Measurements from ENCODE around the gene ZNF648.
"Not testable (repeated sequence)": the region's sequence is repeated elsewhere in the genome, so short reads cannot be mapped to it uniquely, and the experiment has no call there.

ZNF648 gene

GRCh38 chr1:182069028-182069466 is 7.5 kb upstream of the ZNF648 start:
- DNase-seq (ENCODE audit: low spot score), result peak; percentile 20

GRCh38 chr1:182066934-182067333 is 5.4 kb upstream of the ZNF648 start:
- DNase-seq (ENCODE audit: low spot score), result no peak

- no peak for DNase-seq (ENCODE audit: low spot score)
These were observed 3.8 kb upstream of the ZNF648 start for GRCh38 chr1:182065126-182065845.

GRCh38 chr1:182064611-182065010 is 3.1 kb upstream of the ZNF648 start:
- DNase-seq (ENCODE audit: low spot score), result no peak

- DNase-seq (ENCODE audit: low spot score), result no peak
These were observed 711 bp upstream of the ZNF648 start for GRCh38 chr1:182062223-182062622.

- DNase-seq (ENCODE audit: low spot score), result no peak
These were observed 635 bp downstream of the ZNF648 start for GRCh38 chr1:182060877-182061276.

- DNase-seq (ENCODE audit: low spot score), result no peak
These were observed 1.6 kb downstream of the ZNF648 start for GRCh38 chr1:182059936-182060335.

- DNase-seq (ENCODE audit: low spot score), result no peak
These were observed 4.7 kb downstream of the ZNF648 start for GRCh38 chr1:182056601-182057366.

- DNase-seq (ENCODE audit: low spot score), result peak; percentile 41
These were observed 6.7 kb downstream of the ZNF648 start for GRCh38 chr1:182054698-182055326.

GRCh38 chr1:182052355-182052754 is 9.2 kb downstream of the ZNF648 start:
- no peak for DNase-seq (ENCODE audit: low spot score)

GRCh38 chr1:182051938-182052337 is 9.6 kb downstream of the ZNF648 start:
- DNase-seq (ENCODE audit: low spot score), result no peak

GRCh38 chr1:182050481-182051448 is 10.7 kb downstream of the ZNF648 start:
- DNase-seq (ENCODE audit: low spot score), result no peak

- DNase-seq (ENCODE audit: low spot score), result no peak
These were observed 12.9 kb downstream of the ZNF648 start for GRCh38 chr1:182048562-182048961.

- no peak for DNase-seq (ENCODE audit: low spot score)
These were observed 14.7 kb downstream of the ZNF648 start for GRCh38 chr1:182046763-182047162.

GRCh38 chr1:182045481-182045880 is 16.0 kb downstream of the ZNF648 start:
- DNase-seq (ENCODE audit: low spot score), result not testable (repeated sequence)

GRCh38 chr1:182041615-182042014 is 19.9 kb downstream of the ZNF648 start:
- no peak for DNase-seq (ENCODE audit: low spot score)

- no peak for DNase-seq (ENCODE audit: low spot score)
These were observed 23.3 kb downstream of the ZNF648 start for GRCh38 chr1:182038220-182038619.

GRCh38 chr1:182035097-182035770 is 26.3 kb downstream of the ZNF648 start:
- DNase-seq (ENCODE audit: low spot score), result no peak

GRCh38 chr1:182032251-182032650 is 29.3 kb downstream of the ZNF648 start:
- no peak for DNase-seq (ENCODE audit: low spot score)

GRCh38 chr1:182029379-182030331 is 31.9 kb downstream of the ZNF648 start:
- DNase-seq (ENCODE audit: low spot score), result peak; percentile 90
